Stimulated activated CD8-positive, alpha-beta memory T cell treated with anti-CD3 and anti-CD28 coated beads, Interleukin-15, amount 100 ng/mL, for 24 hours (primary cell): ENCODE data around the gene WDR37.
"Not testable (repeated sequence)": the region's sequence is repeated elsewhere in the genome, so short reads cannot be mapped to it uniquely, and the experiment has no call there.

Experiments used
- DNase-seq: peaks from one replicate; pipeline ENCODE4 v3.0.0-alpha.2; 2020; ENCODE audit warnings: low read depth

Gene WDR37

GRCh38 chr10:1041514-1041913, 14.7 kb upstream of the WDR37 start:
- no peak for DNase-seq

GRCh38 chr10:1043532-1043995, 12.6 kb upstream of the WDR37 start:
- DNase-seq = no peak

GRCh38 chr10:1044146-1044545, 12.0 kb upstream of the WDR37 start:
- no peak for DNase-seq

GRCh38 chr10:1044964-1045363, 11.2 kb upstream of the WDR37 start:
- no peak for DNase-seq

GRCh38 chr10:1045415-1045814, 10.8 kb upstream of the WDR37 start:
- no peak for DNase-seq

- DNase-seq = no peak
These were observed 8.2 kb upstream of the WDR37 start for GRCh38 chr10:1047937-1048336.

GRCh38 chr10:1048349-1048731, 7.8 kb upstream of the WDR37 start:
- DNase-seq = no peak

GRCh38 chr10:1048732-1049424, 7.3 kb upstream of the WDR37 start, which contains the start of gene IDI1:
TSS of gene IDI1 (minus strand) at chr10:1049119. CDS start at chr10:1049003, 116 bp downstream.
- DNase-seq = peak; percentile 92

- DNase-seq = peak; percentile 13
These were observed 6.7 kb upstream of the WDR37 start for GRCh38 chr10:1049425-1049958.

- no peak for DNase-seq
These were observed 6.0 kb upstream of the WDR37 start for GRCh38 chr10:1050145-1050544.

GRCh38 chr10:1050554-1050953, 5.6 kb upstream of the WDR37 start:
- DNase-seq = no peak

- no peak for DNase-seq
These were observed 1.5 kb upstream of the WDR37 start for GRCh38 chr10:1054684-1055083.

GRCh38 chr10:1057106-1057657, 997 bp downstream of the WDR37 start:
- DNase-seq = no peak

- no peak for DNase-seq
These were observed 1.8 kb downstream of the WDR37 start for GRCh38 chr10:1058017-1058416.

- DNase-seq = no peak
These were observed 3.7 kb downstream of the WDR37 start for GRCh38 chr10:1059902-1060301.

- DNase-seq = no peak
These were observed 6.0 kb downstream of the WDR37 start for GRCh38 chr10:1061930-1062774.

- DNase-seq = no peak
These were observed 7.2 kb downstream of the WDR37 start for GRCh38 chr10:1063232-1063865.

GRCh38 chr10:1064964-1065247, 8.7 kb downstream of the WDR37 start:
- no peak for DNase-seq

- not testable (repeated sequence) for DNase-seq
These were observed 10.5 kb downstream of the WDR37 start for GRCh38 chr10:1066734-1067133.

GRCh38 chr10:1068380-1069361, 12.5 kb downstream of the WDR37 start:
- DNase-seq = no peak

GRCh38 chr10:1070919-1071318, 14.7 kb downstream of the WDR37 start:
- no peak for DNase-seq
